ENCODE measurements around the gene TTC31.

TTC31 gene

DNA sequence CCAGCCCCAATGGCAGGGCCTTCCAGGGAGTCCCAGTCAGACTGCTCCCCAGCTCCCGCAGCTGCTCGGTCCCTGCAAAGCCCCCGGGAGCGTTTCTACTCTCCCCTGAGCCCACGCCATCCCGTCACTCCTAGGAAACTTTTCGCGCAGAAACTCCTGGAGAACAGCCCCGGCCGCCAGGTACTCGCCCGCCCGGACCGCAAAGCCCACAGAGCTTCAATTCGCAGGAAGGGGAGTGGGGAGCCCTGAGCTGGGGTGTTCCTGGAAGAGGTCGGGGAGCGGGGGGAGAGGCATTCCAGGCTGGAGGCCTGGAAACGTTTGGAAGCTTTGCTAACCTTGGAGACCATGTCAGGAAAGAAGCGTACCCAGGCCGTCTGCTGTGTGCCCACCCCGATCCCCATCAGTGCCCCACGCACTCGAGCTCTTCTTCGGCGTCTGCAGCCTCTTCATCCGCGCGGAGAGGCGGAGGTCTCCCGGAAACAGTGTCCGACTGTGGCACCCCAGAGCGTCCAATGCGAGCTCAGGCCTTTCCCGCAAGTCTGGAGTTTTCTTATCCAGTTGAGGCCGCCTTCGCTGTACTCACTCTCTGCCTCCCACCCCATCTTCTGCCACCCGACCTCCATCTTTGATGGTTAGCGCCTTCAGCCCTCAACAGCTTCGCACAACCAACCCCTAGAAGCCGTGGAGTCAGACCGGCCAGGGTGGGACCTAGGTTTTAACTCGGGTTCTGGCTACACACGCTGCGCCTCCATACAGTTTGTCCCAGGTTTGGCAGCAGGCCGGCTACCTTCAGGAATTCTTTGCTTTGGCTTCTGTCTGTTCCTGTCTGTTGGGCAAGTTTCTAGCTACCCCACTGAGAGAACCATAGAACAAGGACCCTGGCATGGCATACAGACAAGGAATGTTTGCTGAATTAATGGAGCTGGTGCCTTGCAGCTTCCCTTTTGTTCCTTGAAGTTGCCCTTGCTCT lies 20.9 kb downstream of the TTC31 start:
- DNase-seq (ENCODE audit: insufficient read length, low spot score) (no peak), FAIRE-seq (no peak)

DNA sequence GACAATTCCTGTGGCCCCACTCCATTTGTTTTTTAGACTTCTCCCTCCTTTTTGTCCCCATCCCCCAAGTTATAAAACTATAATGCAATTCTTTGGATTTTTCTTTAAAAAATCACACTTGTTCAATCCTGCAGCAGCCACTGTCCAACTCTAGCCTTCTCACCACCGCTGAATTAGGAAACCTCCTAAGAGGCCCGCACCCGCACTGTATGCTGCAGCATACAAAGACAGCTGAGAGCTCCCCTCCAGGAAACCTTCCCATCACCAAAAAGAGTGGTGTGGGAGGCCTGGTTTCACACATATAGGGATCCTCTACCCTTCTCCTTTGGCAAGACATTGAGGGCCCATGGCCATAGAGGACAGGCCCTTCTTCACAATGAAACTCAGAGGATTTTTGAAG lies 21.7 kb downstream of the TTC31 start:
- FAIRE-seq (no peak), DNase-seq (ENCODE audit: insufficient read length, low spot score) (no peak)

DNA sequence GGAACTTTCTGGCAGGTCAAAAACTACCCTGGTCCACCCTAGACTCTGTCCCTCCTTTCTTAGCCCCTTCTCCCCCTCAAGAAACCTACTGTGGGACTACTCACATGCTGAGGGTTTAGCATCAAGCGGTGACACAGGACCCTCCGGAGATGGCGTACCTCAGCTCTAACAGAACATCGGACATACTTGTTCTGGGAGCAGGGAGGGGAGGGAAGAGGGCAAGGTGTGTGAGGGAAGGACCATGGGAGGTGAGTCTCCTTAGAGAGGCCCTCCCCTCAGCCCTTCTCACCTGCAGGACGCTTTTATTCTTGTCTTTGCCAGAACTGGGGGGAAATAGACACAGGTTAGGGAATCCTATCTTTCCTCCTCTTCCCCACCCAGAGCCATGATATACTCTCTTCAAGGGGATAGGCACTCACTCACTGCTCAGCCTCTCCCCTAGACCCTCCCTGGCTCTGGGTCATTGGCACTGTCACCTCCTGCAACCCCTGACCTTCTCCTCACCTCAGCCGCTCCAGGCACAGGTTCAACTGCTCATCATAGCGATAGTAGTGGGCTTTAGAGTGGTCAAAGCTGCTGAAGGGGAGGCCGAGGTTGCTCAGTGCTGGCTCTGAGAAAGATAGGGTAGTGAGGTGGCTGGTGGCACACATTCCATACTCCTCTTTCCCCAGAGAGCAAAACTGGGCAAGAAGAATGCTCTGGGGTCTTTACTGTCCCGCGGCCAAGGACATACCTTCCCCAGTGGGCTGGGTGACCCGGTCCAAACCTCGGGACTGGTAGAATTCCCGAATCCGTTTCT lies 22.8 kb downstream of the TTC31 start:
- FAIRE-seq (no peak), DNase-seq (ENCODE audit: insufficient read length, low spot score) (no peak)

DNA sequence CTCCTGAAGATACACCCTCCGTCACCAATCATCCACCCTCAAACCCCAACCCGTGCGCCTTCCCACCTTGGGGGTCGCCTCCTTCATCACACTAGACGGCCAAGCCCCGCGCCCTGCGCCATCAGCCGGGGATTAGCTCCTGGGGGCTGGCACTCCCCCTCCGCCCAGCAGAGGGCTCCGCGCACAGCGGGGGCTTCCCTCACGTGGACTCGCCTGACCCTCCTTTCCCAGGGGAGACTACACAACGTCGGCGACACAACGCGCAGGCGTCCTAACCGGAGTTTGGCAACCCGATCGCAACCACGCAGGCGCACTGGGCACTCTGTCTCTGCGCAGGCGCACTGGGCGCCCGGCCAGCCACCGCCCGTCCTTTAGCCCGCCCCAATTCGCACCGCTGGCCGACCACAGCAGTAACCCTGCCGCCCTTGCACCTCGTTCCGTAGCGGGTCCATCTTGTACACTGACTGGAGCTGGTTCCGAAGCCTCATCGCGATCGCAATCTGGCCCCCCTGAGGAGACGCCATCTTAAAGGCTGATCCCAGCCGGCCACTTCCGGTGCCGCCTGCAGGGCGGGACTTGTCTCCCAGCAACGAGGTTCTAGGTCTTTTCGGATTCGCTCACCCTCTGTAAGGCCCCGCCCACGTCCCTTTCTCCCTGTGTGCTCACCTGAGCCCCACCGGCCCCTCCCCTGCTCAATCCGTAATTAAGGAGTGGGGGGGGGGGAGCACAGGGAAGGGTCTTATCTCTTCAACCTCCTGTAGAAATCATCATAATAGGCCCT lies 24.5 kb downstream of the TTC31 start, which contains the start of gene PCGF1:
Gene PCGF1 (minus strand): TSS at position 551 of the 781 bp plus-strand sequence. CDS start 27 bp downstream, at position 524.
- DNase-seq (ENCODE audit: insufficient read length, low spot score) (peak; percentile 98), FAIRE-seq (peak; percentile 93)

DNA sequence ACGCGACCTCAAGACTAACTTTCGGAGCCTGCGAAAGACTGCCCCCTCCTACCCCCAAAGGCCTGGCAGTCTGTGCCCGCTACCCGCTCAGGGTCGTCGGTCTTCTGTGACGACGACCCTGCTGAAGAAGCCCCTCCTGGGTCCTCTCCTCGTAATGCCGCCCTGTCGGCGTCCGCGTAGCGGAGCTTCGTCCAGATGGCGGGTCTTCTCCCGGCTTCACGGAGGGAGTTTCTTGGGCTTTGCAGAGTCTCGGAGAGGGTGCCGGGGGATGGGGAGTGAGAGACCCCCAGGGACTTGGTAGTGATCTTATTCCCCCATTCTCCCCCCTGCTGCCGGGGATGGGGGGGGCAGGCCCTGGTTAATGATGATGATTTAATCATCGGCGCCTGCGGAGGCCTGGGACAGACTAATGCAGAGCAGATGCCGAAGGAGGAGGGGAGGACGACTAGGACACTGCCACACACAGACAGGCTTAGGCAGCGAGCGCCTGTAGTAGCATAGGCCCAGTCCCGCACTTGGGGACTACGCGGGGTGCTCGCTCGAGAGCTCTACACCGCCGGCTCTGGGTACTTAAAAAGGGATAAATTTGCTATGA lies 25.1 kb downstream of the TTC31 start:
- no peak for DNase-seq (ENCODE audit: insufficient read length, low spot score)

DNA sequence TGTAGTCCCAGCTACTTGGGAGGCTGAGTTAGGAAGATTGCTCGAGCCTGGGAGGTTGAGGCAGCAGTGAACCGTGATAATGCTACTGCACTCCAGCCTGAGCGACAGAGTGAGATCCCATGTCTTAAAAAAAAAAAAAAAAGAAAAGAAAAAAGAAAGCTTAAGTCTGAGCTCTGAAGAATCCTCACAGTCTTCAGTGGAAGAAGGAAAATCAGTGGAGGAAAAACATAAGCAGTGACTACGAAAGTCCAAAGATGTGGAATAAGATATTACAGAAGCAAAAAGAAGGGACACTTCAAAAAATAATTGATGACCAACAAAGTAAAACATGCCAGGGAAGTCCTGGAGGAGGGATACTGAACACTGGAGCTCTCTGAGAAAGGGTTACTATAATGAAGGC lies 27.4 kb downstream of the TTC31 start:
- FAIRE-seq (no peak), DNase-seq (ENCODE audit: insufficient read length, low spot score) (no peak)

More for the DNA sequence above, 25.1 kb downstream of the TTC31 start:
- FAIRE-seq, result no peak

DNA sequence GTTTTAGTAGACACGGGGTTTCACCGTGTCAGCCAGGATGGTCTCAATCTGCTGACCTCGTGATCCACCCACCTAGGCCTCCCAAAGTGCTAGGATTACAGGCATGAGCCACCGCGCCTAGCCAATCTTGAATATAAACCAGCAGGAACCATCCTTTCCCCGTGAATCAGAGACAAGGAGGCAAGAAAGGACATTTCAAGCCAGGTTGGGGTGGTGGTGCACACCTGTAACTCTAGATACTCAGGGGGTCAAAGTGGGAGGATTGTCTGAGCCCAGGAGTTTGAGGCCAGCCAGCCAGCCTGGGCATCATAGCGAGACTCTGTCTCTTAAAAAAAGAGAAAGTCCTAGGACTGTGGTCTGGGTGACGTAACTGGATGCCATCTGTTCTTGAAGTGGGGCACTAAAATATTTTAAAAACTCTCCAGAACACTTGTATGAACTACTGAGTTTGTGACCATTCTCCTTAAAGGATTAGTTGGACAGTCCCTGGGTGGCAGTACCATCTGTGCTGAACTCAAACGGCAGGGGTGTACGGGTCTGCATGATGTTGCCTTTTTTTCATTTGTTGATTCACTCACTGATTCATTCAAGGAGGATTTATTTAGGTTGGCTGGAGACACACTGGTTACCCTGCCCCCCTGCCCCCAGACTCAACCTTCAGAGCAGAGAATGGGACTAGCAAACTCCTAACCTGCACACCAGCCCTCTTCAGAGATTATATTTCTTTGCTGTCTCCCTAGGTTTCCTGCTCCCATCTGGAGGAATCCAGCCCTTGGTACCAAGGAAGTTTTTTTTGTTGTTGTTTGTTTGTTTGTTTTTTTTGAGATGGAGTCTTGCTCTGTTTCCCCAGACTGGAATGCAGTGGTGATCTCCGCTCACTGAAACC lies 28.5 kb downstream of the TTC31 start:
- FAIRE-seq (no peak), DNase-seq (ENCODE audit: insufficient read length, low spot score) (no peak)

DNA sequence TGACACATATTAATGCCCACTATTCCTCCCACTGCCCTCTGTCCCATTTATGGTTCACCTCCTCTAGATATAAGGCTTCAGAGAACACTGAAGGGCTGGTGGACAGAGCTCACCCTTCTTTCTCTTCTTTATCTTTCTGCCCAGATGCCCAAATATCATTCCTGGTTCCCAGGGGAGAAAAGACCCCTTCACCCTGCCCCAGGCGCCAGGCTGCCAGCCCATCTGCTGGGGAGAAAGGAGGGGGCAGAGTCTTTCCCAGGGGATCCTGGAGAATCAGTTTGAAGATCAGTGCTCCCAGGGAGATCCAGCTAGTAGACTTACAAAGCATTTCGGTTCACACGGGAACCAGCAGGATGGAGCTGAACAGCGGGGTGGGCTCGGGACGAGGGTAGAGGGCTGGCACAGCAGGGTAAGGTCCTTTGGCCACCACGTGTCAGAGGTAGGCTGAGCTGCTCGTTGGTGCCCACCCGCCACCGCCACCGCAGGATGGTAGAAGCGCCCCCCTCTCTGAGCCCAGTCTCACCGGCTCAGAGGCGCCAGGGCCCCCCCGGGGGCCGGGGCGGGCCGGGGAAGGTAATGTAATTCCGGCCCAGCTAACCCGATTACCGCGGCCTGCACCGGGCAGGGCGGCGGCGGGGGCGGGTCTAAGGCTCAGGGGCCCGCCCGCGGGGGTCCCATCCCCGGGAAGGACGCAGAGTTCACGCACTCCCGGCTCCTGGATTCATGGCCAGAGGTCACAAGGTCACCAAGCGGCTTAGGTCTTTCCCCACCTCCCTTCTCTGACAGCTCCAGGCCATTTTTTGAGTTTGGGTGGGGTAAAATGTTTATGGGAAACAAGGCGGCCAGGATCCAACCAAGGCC lies 30.1 kb downstream of the TTC31 start:
- FAIRE-seq (no peak), DNase-seq (ENCODE audit: insufficient read length, low spot score) (no peak)

DNA sequence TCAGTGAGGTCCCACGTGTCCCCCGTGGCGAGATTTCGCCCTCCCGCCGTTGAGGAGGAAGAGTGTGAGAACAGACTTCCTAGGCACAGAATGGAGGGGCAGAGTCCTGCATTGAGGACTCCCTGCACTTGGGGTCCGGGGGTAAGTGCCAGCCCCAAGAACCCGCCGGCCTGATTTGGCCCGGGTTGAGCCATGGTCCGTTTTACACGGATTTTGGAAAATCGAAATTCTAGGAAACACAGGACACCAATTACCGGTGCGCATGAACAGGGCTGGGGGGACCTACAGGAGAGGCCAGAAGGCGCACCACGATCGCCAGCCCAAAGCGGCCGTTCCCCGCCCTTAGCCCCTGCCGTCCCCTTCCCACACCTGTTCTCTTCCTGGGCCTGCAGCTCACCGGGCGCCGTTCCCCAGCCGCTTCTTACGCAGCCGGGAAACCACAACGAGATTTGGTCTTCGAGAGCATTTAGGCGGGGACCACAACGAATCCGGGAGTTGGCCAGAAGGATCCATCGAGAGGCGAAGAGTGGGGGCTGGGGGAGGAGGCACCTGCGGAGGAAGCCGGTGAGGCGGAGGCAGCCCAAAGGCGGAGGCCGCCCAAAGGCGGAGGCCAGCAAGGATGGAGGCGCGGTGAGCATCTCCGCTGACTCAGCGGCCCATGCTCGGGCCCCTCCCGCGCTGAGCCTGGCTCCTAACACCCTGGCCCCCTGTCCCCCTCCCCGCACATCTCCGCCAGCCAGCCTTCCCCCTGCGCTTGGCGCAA lies 30.9 kb downstream of the TTC31 start:
- FAIRE-seq (no peak), DNase-seq (ENCODE audit: insufficient read length, low spot score) (no peak)

DNA sequence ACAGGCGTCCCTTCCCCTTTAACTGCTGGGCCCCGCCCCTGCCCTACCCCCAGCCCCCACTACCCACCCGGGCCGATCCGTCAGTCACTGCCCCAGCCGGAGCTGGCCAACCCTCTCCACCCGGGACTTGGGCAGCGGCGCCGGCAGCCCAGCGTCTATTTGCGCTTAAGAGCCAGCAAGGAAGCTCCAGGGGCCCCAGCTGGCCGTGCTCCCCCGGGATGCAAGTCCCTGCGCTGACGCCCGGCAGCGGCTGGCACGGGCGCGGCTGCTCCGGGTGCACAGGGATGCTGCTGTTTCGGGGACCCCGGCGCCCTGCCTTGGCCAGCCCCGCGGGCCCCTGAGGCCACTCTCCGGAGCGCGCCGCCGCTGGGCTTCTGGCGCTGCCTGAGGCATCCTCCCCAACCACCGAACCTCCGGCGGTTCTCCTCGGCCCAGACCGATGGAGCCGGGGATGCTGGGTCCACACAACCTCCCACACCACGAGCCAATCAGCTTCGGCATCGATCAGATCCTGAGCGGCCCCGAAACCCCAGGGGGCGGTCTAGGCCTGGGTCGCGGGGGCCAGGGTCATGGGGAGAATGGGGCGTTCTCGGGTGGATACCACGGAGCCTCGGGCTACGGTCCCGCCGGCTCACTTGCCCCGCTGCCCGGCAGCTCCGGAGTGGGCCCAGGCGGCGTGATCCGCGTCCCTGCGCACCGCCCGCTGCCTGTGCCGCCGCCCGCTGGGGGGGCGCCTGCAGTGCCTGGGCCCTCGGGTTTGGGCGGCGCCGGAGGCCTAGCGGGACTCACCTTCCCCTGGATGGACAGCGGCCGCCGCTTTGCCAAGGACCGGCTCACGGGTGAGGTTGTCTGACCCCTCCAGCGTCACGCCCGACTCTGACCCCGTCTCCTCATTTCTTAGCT lies 31.7 kb downstream of the TTC31 start, which contains the start of gene TLX2:
Gene TLX2 (plus strand): TSS at position 83 of the 903 bp plus-strand sequence. CDS start 357 bp downstream, at position 440.
- FAIRE-seq (peak; percentile 90), DNase-seq (ENCODE audit: insufficient read length, low spot score) (peak; percentile 79)

DNA sequence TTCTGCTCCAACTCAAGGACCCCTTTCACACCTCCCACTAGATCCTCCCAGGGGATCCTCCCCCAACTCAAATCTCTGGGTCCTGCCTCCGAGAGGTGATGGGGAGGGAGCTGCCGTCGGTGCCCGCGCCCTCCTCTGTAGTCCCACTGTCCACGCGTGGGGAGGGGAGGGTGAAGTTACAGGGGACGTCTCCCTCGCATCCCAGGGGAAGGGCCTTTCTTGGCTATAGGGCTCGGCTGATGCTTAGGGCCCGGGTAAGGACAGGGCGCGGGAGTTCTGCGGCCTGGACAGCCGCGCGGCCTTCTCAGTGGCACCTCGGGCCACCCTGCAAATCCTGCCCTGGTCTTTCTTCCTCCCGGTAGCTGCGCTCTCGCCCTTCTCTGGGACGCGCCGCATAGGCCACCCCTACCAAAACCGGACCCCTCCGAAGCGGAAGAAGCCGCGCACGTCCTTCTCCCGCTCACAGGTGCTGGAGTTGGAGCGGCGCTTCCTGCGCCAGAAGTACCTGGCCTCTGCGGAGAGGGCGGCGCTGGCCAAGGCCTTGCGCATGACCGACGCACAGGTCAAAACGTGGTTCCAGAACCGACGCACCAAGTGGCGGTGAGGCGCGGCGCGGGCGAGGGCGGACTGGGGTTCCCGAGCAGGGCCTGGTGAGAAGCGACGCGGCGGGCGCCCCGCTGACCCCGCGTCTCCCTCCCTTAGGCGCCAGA lies 32.5 kb downstream of the TTC31 start:
- DNase-seq (ENCODE audit: insufficient read length, low spot score), result no peak
- FAIRE-seq, result no peak

DNA sequence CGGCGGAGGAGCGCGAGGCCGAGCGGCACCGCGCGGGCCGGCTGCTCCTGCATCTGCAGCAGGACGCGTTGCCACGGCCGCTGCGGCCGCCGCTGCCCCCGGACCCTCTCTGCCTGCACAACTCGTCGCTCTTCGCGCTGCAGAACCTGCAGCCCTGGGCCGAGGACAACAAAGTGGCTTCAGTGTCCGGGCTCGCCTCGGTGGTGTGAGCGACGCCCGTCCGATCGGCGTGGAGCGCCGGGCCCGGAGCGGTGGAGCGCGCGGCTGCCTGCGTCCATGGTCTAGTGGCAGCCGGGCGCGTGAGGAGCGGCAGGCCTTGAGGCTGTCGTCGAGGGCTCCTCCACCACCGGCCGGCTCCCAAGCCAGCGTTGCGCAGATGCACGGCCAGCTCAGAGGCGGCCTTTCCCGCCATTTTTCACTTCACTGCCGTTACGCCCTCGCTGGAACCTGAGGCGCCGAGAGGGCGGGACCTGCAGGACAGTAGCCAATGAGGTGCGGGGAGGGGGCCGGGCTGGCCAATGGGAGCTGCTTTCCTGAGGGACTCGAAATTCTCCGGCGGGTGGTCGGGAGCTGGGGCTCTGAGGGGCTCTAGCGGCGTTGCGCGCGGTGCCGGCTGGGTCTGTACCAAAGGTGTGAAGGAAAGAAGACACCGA lies 33.2 kb downstream of the TTC31 start:
- FAIRE-seq (no peak), DNase-seq (ENCODE audit: insufficient read length, low spot score) (no peak)

DNA sequence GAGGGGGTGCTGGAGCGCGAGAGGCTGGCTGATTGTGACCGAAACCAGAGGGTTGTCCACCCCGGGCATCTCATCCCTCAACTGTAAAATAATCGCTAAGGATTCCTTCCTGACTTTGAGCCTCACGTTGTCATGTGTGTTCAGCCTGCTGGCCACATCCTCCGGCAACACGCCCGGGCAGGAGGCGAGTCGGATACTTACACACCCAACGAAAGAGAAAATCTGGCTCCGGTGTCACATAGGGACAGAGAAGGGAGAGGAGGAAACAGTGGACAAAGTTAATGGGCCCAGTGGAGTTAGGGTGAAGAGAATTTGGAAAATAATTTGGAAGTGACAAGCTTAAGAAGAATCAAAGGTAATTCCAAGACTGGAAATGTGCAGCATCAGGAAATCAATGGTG lies 33.8 kb downstream of the TTC31 start:
- FAIRE-seq, result no peak

DNA sequence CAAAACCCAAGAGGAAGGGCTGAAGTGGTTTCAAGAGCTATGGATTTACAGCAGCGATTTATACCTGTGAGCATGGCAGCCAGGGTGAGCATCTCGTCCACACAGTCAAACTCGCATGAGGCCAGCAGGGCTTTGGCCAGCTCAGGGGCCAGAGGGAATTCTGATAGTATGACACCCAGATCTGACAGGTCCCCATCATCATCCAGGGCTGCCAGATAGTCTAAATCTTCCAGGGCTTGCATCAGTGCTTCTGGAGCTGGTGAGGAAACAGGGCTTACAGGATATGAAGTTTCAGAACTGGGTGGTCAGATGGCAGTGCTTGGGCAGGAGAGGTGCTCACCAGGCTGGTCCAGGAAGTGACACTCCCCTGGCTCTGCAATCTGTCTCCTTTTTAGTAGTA lies 39.6 kb downstream of the TTC31 start:
- FAIRE-seq, result no peak
- no peak for DNase-seq (ENCODE audit: insufficient read length, low spot score)

More for the DNA sequence above, 33.8 kb downstream of the TTC31 start:
- DNase-seq (ENCODE audit: insufficient read length, low spot score), result no peak

DNA sequence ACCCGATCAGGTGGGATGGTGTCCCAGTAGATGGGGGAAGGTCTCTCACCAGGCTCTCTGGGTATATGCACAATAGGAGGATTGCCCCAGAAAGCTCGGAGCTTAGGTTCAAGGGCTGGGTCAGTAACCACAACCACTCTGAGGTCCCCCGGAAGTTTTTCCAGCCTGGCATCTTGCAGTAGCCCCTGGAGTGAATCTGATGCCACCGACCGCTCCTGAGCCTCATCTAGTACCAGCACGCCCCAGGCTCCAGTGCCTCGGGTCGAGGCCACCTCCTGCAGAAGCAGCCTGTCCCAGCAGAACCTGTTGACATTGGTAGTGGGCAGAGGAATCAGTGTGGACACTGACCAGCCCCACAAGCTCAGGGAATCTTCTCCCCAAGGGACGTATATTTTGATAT lies 41.1 kb downstream of the TTC31 start:
- DNase-seq (ENCODE audit: insufficient read length, low spot score), result no peak
- FAIRE-seq, result no peak

Measured in HTR-8/SVneo (cell line).